CD4-positive, alpha-beta T cell treated with Interleukin-4 for 4 hours (primary cell): Measurements from ENCODE around the gene INMT.
"Not testable (repeated sequence)": the region's sequence is repeated elsewhere in the genome, so short reads cannot be mapped to it uniquely, and the experiment has no call there.

ENCODE experiments used
- DNase-seq: peaks from one replicate; pipeline ENCODE4 v3.0.0-alpha.2; 2020

INMT gene

DNA sequence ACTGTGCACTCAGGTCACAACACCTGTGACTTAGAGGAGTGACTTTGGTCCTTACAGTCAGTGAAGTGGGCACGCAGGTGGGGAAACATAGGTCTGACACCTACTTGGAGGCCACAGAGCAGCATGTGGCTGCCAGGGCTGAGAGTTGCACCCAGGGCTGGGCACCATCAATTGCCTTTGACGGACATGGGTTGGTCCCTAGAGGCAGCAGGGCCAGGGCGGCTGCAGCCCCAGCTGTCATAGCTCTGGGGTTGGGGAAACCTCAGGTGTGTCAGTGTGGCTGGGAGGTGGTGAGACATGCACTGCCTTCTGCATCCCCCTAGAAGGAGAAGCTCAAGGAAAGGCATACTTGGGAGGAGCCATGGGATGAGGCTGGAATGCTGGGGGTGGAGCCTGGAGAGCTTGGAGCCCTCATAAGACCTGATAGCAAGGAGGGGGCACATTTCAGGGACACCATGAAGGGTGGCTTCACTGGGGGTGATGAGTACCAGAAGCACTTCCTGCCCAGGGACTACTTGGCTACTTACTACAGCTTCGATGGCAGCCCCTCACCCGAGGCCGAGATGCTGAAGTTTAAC, at the start of gene INMT:
INMT (plus strand) TSS at position 440 of the 578 bp plus-strand sequence; CDS start at position 456, 16 bp downstream.
- no peak for DNase-seq

DNA sequence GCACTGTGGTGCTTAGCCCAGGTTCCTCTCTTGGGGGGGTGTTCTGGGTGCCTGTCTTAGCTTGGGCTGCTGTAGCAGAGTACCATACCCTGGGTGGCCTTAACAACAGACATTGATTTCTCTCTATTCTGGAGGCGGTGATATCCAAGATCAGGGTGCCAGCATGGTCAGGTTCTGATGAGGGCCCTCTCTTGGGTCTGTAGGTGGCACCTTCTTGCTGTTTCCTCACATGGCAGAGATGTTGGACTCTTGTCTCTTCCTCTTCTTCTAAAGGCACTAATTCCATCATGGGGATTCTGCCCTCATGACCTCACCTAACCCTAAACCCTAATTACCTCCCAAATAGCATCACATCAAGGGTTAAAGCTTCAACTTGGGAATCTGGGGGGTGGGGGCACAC, 49.7 kb upstream of the INMT start:
- peak; percentile 15 for DNase-seq

DNA sequence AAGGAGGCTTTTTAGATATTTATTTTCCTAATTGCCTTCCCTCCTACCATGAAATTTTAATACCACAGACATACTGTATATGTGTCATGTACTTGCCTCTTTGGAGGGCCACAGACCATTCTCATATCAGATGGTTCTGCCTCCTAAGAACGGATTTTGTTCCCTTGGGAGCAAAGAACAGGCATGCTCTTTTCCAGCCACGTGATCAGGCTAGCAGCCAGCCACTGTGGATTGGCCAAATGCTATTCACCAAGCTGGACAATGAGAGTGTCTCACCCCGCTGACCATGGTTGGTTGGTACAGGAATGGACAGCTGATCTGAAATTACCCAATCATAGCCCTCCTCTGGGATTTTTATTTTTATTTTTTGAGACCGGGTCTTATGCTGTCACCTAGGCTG, 48.2 kb upstream of the INMT start:
- DNase-seq, result no peak

DNA sequence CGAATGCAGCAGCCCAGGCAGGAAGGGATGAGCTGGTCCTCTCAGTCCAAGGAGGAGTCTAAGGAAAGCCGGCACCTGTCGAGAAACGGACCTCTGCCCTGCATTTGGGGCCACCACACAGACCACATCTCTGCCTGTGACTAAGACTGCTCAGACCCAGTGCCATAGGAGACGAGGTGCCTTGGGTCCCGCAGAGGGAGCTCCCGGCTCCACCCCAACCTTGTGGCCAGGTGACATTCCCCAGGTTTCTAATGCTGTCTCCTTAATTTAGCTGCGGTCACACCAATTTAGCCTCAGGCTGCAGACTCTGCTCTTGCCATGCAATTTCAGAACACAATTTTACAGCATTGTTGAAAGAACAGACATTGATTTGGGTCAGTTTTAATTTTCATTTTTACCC, 46.9 kb upstream of the INMT start:
- no peak for DNase-seq

DNA sequence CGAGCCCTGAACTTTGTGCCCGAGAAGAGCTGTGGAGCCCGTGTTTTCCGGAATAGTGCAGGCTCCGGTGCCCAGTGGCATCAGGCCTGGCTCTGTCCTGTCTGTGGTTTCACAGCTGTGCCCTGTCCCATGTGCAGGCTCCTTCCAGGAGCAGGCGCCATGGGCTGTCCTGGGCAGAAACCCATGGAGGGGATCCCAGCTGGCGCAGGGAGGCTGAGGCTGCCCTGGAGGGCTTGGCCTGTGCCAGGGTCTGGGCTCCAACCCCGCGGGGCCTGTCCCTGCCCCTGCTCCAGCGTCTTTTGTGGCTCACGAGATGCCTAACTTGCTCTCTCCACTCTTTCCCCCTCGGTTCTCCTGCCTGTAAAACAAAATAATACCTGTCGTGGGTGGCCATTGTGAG, 46.3 kb upstream of the INMT start:
- no peak for DNase-seq

DNA sequence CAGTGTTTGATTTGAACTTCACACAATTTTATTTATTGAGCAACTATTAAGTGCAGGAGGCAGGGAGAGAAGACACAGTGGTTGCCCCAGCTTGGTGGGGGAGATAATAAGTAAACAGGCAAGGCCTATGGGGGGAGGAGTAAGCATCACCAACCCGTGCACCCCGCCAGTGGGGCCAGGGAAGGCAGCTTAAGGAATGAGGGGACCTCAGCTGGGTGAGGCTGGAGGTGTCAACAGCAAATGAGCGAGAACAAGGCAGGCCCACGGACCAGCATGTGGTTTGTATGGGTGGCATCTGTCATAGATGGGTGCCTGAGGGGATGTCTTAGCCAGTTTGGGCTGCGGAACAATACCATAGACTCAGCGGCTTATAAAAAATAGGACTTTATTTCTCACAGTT, 45.6 kb upstream of the INMT start:
- DNase-seq, result no peak

DNA sequence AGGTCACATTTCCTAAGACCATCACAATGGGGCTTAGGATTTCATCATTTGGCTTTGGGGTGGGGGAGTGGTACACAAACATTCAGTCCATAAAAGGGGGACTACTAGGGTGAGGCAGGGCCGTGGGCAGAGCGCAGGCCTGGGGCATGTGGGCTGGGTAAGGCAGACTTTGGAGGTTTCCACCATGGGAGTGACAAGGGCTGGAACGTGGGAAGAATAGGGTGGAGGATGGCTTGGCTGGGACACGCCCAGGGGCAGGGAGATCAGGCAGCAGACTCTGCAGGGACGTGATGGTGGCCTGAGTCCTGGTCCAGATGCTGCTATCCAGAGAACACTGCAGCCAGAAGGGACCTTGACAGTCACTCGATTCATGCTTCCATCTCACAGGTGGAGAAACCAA, 45.0 kb upstream of the INMT start:
- DNase-seq, result no peak

DNA sequence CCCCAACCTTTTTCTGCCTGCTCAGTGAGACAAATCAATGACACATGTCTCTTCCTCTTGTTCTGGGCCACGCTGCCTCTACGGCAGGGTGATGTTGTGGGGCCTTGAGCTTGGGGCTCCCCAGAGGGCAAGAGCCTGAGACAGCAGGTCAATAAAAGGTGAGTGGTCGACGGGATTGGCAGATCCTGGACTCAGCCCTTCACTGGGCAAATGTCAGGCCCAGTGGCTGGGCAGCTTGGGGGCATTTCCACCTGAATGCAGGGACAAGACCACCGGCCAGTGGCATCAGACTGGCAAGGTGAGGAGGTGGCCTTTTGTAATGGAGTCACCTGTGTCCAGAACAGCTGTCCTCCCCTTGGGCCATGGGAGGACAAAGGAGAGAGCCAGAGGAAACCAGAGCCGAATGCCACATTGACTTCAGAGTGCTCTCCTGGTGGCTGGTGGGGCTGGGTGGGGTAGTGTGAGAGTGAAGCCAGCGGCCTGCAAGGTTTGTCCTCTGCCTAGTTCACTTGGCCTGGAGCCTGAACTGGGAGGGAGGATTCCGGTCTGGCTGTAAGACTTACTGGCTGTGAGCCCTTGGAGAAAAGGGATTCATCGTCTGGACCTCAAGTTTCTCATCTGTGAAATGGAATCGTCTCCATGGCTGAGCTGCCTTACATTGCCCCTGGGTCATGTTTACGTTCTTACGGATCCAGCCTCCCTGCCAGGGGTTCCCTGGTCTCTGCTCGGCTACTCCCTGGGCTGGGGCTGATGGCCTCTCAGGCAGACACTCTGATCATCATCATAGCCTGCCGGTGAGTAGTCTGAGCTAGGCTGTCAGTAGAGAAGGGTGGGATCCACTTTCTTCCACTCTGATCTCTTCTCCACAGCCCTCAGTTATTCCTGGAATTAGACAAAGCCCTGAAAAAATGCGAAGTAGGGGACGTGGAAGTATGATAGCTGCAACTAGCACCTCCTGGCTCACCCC, 44.3 kb upstream of the INMT start:
- no peak for DNase-seq

DNA sequence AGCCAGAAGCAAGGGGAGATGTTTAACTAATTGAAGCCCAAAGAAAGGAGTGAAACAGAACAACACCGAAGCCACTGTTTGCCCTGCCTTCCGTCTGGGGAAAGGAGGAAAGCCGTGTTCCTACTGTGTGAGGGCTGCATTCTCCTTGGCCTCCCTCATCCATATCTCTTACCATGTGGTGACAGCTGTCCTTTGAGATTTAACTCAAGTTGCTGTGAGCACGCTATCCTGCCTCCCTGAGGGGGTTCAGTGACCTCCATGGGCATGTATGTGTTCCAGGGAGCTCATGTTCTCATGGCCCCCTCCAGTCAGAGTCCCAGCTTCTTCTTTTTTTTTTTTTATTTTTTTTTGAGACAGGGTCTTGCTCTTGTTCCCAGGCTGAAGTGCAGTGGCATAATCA, 43.5 kb upstream of the INMT start:
- DNase-seq, result no peak

DNA sequence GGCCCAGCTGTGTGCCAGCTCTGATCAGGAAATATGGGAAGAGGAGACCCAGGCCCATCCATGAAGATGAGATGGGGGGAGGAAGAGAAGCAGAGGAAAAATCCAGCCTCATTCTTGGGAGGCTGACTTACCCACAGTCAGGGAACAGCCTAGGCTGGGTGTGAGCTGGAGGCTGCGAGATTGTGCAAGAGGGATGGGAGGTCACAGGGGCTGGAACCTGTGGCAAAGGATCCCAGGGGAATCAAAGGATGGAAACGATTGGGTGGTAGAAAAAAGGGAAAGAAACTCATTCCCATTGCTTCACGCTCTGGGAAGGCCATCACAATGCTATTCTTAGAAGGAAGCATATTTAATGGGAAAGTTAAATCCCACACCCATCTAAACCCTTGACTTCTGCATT, 43.0 kb upstream of the INMT start:
- no peak for DNase-seq

DNA sequence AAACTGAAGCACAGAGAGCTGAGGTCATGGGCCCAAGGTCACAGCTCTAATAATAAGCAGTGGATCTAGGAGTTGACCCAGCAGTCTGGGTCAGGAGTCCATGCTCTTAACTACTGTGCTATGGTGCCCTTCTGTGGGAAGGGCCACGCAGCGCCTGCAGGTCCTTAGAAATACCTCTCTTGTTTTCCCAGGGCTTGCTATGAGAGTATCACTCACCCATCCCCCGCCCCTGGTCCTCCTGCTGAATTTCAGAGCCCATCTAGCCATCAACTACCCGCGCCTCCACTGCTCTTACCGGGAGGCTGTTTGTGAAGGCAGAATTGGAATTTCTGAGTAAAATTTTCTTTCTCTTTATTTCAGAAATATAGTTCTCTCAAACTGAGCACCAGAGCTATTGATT, 42.4 kb upstream of the INMT start:
- no peak for DNase-seq

DNA sequence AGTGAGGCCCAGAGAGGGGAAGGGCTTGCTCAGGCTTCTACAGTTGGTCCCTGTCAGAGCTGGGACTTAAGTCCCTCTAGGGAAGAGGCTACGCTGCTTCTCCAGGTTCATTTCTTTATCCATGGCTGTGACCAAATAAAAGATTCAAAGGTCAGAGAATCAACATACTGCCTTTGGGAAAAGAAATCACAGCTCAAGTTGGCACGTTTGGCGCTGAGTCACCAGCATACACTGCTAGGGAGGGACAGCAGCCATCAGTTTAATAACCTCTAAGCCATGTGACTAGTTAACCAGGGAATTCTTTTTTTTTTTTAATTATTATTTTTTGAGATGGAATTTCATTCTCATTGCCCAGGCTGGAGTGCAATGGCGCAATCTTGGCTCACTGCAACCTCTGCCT, 41.3 kb upstream of the INMT start:
- no peak for DNase-seq

DNA sequence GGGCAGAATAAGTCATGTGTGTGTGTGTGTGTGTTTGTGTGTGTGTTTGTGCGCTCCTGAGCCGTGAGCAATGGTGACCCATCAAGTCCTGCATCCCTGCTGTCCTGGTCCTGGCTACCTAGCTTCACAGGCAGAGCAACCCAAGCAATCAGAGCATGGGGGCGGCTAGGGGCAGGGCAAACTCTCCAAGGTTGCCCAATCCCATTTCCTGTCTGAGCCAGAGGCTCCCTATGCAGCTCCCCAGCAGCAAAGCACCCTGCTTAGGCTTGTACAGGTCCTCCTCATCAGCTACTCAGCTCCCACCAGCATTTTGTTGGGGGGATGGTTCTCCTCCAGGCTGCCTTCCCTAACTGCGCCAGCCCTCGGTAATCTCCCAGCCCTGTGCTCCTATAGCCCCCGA, 38.5 kb upstream of the INMT start:
- DNase-seq, result no peak

DNA sequence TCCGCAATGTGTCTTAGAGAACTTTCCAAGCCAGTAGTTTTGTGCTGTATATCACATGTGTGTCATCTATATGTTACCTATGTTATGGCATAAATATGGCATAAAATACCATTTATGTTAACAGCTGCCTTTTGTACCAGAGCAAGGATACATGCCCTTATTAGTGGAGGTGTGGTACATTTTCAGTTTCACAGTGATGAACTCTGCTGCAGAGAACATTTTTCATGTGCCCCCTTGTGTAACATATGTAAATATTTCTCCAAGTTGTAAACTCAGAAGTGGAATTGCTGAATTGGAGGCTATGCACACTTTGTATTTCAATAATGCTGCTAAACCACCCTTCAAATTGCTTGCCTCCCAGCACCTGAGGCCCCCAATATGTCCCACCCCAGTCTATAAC, 37.8 kb upstream of the INMT start:
- DNase-seq, result no peak

DNA sequence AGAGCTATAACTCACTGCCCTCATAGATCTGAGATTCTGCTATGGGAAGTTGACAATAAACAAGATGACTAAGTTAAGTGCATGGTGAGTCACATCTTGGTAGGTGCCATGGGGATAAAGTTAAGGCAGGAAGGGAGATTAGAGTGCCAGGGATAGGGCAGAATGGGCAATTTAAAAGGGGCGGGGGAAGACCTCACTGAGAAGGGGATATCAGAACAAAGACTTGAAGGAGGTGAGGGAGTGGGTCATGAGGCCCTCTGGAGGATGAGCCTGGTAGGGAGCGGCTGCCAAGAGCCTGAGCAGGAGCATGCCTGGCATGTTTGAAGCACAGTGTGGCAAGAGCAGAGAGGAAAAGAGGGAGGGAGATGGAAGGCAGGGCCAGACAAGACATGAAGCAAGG, 34.8 kb upstream of the INMT start:
- DNase-seq, result no peak

DNA sequence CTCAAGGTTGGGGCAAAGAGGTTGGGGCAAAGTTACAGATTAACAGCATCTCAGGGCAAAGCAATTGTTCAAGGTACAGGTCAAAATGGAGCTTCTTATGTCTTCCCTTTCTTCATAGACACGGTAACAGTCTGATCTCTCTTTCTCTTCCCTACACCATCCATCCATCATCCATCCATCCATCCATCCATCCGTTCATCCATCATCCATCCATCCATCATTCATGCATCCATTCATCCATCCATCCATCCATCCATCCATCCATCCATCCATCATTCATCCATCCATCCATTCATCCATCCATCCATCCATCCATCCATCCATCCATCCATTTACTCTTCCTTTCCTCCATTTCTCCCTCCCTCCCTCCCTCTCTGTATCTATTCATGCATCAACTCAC, 32.5 kb upstream of the INMT start:
- not testable (repeated sequence) for DNase-seq

DNA sequence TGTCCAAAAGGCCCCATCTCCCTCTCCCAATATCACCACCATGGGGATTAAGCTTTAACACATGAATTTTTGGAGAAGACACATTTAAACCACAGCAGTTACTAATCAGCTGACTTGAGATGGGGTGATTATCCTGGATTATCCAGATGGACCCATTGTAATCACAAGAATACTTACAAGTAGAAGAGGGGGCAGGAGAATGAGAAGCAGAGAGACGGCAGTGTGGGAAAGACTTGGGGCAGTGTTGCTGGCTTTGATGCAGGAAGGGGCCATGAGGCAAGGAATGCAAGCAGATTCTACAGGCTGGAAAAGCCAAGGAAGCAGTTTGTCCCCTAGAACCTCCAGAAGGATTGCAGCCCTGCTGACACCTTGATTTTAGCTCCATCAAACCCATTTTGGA, 30.7 kb upstream of the INMT start:
- DNase-seq, result no peak

DNA sequence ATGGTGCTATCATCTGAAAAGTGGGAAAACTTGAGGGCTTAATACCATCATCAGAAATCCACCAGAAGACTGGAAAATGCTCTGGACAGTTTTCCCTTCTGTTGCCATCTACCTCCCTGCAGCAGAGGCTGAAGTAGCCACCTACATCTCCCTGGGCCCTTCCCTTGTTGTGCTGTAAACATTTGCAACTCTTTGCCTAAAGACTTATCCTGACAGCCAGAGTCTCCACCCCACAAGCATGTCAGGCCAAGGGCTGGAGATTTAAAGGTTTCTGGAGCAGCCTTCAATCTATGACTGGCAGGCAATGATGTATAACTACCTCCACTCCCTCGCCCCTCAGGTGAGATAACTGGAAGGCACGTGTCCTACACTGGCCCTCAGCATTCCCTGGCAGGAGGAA, 29.7 kb upstream of the INMT start:
- no peak for DNase-seq

DNA sequence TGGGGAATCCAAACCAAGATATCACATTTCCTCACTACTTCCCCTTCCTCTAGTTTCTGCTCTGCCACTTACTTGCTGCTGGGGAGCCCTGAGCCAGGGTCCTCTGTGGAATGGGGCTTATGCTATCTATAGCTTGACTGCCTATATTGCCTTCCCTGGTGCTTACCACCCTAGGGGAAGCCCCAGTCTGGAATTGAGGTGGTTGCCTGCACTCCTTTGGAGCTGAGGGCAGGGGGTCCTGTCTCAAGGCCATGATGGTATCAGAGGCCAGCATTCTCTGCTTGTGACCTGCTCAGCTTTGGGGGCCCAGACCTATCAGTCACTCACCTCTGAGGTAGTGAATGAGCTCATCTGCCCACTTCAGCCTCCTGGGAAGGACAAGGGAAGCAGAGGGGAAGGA, 29.3 kb upstream of the INMT start:
- DNase-seq, result no peak

DNA sequence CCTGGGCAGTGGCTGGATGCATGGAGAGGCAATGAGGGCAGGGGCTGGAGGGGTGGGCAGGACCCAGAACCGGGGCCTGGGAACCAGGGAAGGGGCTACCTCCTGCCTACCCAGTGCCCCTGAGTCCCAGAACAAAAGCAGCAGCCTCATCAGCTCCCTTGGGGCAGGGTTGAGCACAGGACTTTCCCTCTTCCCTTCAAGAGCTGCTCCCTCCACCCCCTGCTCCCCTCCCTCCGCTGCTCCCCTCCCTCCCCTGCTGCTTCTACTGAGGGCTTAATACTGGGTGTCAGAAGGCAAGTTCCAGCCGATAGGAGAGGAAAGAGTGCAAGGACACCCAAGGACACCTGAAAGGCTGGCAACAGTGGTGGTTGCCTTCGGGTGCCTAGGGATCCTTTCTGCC, 28.2 kb upstream of the INMT start:
- no peak for DNase-seq

DNA sequence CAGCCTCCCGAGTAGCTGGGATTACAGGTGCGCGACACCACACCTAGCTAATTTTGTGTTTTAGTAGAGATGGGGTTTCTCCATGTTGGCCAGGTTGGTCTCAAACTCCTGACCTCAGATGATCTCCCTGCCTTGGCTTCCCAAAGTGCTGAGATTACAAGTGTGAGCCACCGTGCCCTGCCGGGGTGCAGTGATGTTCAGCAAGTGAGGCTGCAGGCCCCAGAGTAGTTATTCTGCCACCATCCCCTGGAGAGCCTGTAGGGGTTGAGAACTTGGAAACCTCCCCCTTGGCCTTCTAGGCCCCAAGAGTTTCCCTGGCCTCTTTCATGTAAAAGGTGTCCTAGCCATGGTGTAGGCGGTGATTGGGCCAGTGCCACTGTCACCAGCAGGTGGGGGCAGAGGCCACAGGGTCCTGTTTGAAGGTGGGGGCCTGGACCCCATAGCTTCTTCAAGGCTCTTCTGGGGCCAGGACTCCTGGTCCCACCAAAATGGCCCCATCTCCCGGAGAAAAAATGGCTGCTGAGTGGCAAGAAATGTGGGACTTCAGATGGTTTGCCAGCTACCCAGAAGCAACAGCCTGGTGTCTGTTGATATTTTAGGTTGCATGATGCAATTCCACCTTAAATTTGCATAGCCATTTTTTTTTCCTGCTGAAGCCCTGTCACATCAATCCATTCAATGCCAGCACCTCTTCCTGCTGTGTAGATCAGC, 25.5 kb upstream of the INMT start:
- peak; percentile 27 for DNase-seq

DNA sequence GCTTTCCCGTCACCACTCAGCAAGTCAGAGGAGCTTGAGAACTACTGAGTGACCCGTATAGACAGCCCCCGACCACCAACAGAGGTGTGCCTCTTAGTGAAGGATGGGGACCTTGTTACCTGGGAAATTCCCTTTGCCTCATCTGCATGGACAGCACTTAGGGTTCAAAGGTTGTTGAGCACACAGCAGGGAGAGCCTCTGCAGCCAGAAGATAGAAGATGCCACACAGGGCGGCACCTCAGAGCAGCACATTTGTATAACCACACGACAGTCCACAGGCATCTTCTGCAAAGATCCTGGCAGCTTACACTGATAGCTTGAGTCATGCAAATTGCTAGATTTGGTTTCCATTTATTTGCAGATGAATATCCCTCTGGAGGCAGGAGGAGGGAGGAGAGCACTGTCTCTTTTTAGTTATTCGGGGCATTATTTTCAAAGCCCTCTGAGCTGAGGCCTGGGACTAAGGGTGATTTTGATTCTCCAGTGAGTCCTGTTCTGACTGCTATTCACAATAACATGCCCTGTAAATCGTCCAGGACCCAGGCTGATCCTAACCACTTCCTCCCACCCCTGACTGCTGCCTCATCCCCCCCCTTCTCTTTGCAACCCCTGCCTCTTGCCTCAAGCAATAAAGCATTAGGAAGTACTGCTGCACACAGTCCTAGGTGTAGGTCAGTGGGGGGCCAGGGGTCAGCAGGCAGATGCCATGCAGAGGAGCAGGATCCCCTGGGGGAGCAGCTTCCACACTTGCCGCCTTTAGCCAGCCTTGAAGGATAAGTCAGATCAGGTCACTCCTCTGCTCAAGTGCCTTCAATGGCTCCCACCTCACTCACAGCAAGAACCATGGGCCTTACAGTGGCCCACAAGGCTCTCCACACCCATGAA, 24.6 kb upstream of the INMT start:
- DNase-seq, result peak; percentile 59

DNA sequence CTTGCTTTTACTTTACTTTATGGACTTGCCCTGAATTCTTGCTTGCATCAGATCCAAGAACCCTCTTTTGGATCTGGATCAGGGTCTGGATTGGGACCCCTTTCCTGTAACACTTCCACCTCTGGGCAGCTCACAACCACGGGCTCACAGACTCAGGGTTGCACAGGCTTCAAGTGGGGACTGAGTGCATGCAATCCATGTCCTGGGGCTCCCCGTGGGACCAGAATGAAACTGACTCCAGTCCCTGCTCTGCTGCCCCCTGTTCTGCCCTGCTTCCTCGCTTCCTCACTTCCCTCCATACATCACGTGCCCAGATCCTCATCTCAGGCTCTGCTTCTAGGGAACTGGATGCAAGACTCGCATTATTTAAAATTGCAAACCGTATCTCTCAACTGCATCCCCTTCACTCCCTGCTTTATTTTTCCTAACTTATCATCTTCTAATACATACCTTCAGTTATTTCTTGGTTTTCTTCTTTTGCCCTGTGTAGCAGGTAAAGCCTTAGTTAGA, 23.3 kb upstream of the INMT start:
- DNase-seq, result no peak
